NT2/D1 (cell line): ENCODE data around the gene NDC1.

Experiments
- SUZ12 ChIP-seq: IDR thresholded peaks from 2 replicates; pipeline ENCODE4 v1.6.1; 2011; ENCODE audit not compliant: insufficient read length, insufficient read depth; ENCODE audit errors: extremely low read depth
- YY1 ChIP-seq: IDR thresholded peaks from 2 replicates; pipeline ENCODE4 v1.6.1; 2011; ENCODE audit not compliant: insufficient read length, insufficient read depth
- ZNF274 ChIP-seq: IDR thresholded peaks from 2 replicates; pipeline ENCODE4 v1.6.1; 2011; ENCODE audit warnings: mild to moderate bottlenecking, low read depth, low read length

GRCh38 chr1:53878492-53879105 is 40.5 kb upstream of the NDC1 start:
- TF ChIP-seq ZNF274 (no peak), YY1 (no peak), SUZ12 (no peak)
